GM20431 (cell line): Measurements from ENCODE around the gene RHOXF1.
"Not testable (repeated sequence)": the region's sequence is repeated elsewhere in the genome, so short reads cannot be mapped to it uniquely, and the experiment has no call there.

Source experiments
- in situ Hi-C: fragments of 300-500 bp; cut with MseI, MboI; formaldehyde crosslinking; loops from one replicate; pipeline ENCODE4 v1.15.0; 2020; ENCODE audit warnings: low sequenced_read_pairs; ENCODE audit not compliant: unreplicated experiment

Gene RHOXF1

GRCh38 chrX:120115438-120115963 is at the start of gene RHOXF1:
Gene RHOXF1 (minus strand): TSS chrX:120115913. CDS start chrX:120115862, 51 bp downstream.
- in situ Hi-C loops, result no loop called here

- in situ Hi-C loops, result not testable (repeated sequence)
Measured at GRCh38 chrX:120159086-120159485, 43.4 kb upstream of the RHOXF1 start.

GRCh38 chrX:120158313-120158712 is 42.6 kb upstream of the RHOXF1 start, which contains the start of gene RHOXF2:
Gene RHOXF2 (plus strand): TSS chrX:120158613. CDS start chrX:120158751, 138 bp downstream.
- in situ Hi-C loops, result not testable (repeated sequence)

DNA sequence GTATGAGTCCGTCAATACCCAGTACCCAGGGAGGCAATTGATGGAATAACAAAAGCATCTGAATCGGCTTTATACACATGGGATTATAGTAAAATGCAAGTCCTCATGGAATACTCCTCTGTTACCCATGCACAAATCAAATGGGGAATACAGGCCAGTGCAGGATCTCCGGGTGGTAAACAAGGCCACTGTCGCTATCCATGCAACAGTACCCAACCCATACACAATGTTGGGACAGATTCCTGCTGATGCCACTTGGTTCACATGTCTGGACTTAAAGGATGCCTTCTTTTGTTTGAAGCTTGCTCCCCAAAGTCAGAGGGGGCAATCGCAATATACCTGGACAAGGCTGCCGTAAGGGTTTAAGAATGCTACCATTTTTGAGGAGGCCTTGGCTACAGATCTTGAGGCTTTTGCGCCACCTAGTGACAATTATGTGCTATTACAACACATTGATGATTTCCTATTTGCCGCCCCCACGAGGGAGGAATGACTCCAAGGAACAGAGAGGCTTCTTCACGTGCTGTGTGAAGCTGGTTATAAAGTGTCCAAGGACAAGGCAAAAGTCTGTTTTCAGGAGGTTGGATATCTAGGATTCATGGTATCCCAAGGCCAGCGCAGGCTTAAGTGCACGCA is 34.5 kb upstream of the RHOXF1 start:
- in situ Hi-C loops, result not testable (repeated sequence)

DNA sequence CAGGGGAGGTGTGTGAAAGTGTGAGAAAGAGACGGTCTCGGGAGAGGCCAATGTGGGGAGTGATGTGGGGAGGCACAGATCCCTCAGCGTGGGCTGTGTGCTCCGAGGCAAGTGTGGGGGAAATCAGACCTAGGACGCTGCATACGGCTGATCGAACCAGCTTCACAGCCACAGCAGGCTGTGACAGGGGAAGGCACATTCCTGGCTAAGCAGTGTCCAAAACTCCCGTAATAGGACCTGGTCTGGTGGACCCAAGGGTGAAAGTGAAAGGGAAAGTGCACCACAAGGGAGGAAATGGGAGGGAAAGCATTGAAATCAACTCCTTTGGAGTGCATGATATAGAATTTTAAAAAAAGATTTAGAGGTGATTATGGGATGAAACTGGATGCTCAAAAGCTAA is 31.8 kb upstream of the RHOXF1 start:
- in situ Hi-C loops, result loop anchor here (25.0 kb wide), 1 partner anchor 185 kb away; no protein-coding TSS in a partner anchor

DNA sequence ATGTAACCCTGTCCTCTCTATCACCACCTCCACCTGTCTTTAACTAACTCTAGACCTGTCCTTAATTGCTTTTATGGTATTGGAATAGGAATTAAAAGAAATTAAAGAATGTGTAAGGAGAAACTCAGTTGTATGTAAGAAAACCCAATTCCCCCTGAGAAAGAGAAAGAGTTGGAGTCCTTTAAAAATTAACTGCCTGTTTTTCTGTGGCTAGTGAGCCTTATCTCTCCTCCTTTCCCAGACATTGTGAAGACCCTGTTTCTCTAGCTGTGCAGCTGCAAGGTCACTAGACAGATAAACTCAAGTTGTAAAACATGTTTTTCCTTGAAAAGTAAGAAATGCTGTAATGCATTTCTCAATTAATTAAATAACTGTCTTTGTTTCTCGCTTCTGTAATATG is 30.6 kb upstream of the RHOXF1 start:
- in situ Hi-C loops, result loop anchor here (25.0 kb wide), 1 partner anchor 184 kb away; no protein-coding TSS in a partner anchor

DNA sequence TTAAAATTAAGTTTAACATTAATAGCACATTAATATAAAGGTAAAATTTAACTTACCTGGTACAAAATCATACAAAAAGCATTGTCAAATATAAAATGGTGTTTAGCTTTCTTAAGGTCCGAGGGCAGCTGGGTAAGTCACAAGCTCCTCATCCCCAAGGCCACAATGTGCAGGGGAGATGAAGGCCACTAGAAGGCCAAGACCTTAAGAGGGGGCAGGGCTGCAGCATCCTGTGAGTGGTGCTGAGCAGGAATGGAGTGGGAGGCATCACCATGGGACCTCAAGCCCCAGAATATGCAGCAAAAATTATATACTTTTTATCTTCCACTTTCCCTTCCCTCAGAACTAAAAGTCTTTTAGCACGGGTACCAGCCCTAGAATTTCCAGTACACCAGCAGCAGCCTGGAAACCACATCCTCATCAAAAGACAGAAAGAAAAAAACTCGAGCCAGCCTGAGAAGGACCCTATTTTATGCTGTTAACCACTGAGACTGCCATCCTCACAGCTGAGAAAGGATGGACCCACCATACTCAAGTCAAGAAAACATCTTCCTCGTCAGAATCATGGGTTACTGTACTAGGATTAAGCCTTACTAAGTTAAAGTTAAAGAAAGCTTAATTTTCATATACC is 29.7 kb upstream of the RHOXF1 start:
- in situ Hi-C loops, result loop anchor here (25.0 kb wide), 1 partner anchor 183 kb away; no protein-coding TSS in a partner anchor

DNA sequence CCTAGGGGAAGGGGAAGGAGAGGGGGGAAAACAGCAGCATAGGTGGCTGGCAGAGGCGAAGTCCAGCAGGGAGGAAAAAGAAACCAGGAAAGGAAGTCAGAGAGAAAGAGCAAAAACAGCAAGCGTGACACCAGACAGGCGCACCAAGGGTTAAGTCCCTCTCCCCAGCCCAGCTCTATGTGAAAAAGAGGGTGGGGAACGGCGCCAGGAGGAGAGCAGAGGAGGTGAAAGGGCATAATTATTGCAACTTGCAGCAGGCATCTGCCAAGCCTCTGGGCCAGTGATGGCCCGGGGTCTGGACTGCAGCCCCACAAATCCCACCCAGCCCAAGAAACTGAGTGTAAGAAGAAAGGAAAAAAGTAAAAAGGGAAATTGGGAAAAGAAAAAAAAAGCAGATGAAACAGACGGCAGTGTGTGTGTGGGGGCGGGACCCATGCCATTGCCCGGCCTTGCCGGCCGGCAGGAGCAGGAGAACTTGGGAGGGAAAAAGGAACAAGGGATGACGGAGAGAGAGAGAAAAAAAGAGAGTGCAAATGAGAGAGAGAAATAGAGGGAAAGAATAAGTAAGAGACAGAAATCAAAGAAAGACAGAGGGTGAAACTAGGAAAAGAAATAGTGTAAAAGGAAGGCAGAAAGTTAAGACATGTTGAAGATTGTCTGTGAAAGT is 28.6 kb upstream of the RHOXF1 start:
- in situ Hi-C loops, result loop anchor here (25.0 kb wide), 1 partner anchor 182 kb away; no protein-coding TSS in a partner anchor

DNA sequence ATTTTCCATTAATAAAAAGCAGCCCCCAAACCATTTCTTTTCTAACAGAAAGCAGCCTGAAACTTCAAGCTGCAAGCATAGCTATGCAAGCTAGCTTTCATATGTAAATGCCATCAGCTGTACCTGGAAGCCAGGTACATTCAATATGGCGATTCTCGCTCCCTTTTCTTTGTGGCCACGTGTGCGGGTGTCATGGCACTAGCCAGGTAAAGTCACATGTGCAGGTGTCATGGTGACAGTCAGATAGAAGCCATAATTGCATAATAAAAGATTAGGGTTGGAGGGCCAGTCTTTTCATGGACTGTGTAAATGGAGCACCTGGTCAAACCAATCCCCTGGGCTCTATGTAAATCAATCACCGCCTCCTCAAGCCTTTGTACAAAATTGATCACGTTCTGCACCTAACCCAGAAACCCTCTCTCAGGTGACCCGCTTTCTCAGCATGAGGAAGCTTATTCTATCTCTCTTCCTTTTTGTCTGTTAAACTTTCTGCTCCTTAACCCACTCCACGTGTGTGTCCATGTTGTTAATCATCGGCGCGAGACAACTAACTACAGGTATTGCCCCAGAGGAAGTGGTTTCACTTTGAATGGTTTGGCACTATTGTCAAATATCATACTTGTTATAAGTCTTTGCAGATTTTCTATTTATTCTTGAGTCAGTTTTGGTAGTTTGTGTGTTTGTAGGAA is 24.7 kb upstream of the RHOXF1 start:
- in situ Hi-C loops, result loop anchor here (25.0 kb wide), 1 partner anchor 178 kb away; no protein-coding TSS in a partner anchor

GRCh38 chrX:120137439-120137838 is 21.7 kb upstream of the RHOXF1 start:
- in situ Hi-C loops, result loop anchor here (25.0 kb wide), 1 partner anchor 175 kb away; no protein-coding TSS in a partner anchor

- in situ Hi-C loops, result loop anchor here (25.0 kb wide), 1 partner anchor 175 kb away; no protein-coding TSS in a partner anchor
Measured at GRCh38 chrX:120136840-120137239, 21.1 kb upstream of the RHOXF1 start.

- in situ Hi-C loops, result loop anchor here (25.0 kb wide), 1 partner anchor 174 kb away; no protein-coding TSS in a partner anchor
Measured at GRCh38 chrX:120136128-120136527, 20.4 kb upstream of the RHOXF1 start.

GRCh38 chrX:120128306-120128846 is 12.7 kb upstream of the RHOXF1 start:
- in situ Hi-C loops, result loop anchor here (25.0 kb wide), 1 partner anchor 166 kb away; no protein-coding TSS in a partner anchor

- in situ Hi-C loops, result loop anchor here (25.0 kb wide), 1 partner anchor 163 kb away; no protein-coding TSS in a partner anchor
Measured at GRCh38 chrX:120125444-120125843, 9.7 kb upstream of the RHOXF1 start.

DNA sequence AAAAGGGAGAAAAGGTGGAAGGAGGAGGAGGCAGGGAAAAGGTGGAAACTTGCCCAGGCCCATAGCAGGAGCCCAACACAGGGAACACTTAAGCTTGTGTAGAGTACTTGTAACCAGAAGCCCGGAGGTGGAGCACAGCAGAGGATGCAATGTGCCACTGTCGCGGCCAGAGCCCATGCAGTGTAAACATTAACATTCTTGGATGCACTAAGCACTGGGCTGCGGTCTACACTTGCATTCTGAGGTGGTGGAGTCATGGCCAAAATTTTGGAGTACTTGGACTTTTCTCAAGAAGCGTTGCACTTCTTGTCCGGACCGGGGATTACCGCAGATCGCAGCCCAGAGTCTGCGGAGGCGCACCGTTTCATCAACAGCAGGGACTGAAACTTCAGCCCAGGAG is 4.5 kb upstream of the RHOXF1 start:
- in situ Hi-C loops, result no loop called here

DNA sequence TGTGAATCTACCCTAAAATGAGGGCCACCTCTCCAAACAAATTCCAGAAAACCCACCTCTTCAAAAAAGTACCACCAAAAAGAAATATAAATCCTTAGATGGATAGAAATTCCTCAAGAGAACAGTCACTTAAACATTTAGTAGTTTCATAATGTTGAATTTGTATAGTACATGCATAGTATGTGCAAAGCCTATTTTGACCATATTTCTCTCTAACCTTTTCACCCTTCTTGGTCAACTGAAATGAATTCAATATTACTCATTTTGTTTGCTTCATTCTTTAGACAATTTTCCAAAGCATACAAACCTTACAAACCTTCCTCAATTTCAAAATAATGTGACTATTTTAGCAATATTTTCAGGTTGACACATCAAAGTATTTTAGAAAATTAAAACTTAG is 4.1 kb downstream of the RHOXF1 start:
- in situ Hi-C loops, result no loop called here

DNA sequence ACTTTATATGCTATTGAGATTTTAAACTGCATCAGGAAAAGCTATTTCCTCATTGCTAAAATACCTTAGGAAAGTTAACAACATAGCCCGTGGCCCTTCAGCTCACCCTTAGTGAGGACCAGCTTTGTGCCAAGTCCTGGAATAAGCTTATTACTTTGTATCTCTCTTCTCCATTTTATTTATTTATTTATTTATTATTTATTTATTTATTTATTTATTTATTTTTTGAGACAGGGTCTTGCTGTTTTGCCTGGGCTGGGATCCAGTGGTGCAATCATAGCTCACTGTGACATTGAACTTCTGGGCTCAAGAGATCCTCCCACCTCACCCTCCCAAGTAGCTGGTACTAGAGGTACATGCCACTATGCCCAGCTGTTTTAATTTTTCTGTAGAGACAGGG is 6.3 kb downstream of the RHOXF1 start:
- in situ Hi-C loops, result no loop called here

- in situ Hi-C loops, result not testable (repeated sequence)
Measured at GRCh38 chrX:120104707-120105106, 11.0 kb downstream of the RHOXF1 start.

GRCh38 chrX:120101057-120101456 is 14.7 kb downstream of the RHOXF1 start:
- in situ Hi-C loops, result not testable (repeated sequence)
